ENCODE measurements around the gene PIP5K1A. TPM values are rescaled to one million over a fixed set of nuclear protein-coding genes. Genes with fewer than 3 reads are reported as not detected.

PIP5K1A gene
- total and polyA plus RNA-seq, 7 donors, result 10.8 to 46.8 (median 31.7) TPM

DNA sequence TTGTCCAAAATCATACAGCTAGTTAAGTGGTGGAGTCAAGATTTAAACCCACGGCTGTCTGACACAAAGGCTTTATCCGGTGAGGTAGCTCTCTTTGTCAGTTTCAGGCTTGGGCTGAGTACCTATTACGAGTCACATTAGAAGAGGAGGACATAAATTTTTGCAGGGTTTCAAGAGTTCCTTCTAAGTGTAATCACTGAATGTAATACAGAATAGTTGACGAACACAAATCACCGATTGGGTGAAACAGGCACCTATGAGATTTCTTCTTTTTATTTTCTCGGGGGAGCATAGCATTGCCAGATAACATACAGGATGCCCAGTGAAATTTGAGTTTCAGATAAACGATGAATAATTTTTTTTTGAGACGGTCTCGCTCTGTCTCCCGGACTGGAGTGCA lies 57.0 kb downstream of the PIP5K1A start:
- 20 to 24% (median 21%) methylated on average over 10 of the region's 10 CpGs for WGBS, 3 donors
- DNase-seq (no peak), ATAC-seq (peak in 1 of 4 donors; percentile 4)
- TF ChIP-seq, protein P1, sequence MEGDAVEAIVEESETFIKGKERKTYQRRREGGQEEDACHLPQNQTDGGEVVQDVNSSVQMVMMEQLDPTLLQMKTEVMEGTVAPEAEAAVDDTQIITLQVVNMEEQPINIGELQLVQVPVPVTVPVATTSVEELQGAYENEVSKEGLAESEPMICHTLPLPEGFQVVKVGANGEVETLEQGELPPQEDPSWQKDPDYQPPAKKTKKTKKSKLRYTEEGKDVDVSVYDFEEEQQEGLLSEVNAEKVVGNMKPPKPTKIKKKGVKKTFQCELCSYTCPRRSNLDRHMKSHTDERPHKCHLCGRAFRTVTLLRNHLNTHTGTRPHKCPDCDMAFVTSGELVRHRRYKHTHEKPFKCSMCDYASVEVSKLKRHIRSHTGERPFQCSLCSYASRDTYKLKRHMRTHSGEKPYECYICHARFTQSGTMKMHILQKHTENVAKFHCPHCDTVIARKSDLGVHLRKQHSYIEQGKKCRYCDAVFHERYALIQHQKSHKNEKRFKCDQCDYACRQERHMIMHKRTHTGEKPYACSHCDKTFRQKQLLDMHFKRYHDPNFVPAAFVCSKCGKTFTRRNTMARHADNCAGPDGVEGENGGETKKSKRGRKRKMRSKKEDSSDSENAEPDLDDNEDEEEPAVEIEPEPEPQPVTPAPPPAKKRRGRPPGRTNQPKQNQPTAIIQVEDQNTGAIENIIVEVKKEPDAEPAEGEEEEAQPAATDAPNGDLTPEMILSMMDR (IDR thresholded peaks at IDR 0.05), result no peak
- H3K4me3 ChIP-seq, result peak overlapping the region; percentile 100
- H3K36me3 ChIP-seq (ENCODE audit: insufficient read depth in 1 of 2, low read depth in 1 of 2), result no peaks in the 10 kb centered on the region
- H3K9me3 ChIP-seq, result no peaks in the 10 kb centered on the region
- H3K4me1 ChIP-seq, result peaks cover 35% of the 10 kb centered on the region
- peak overlapping the region; percentile 98 for H3K27ac ChIP-seq
- intact Hi-C loops (cut with DNase I), result no loop called here
- no peaks in the 10 kb centered on the region for H3K27me3 ChIP-seq (ENCODE audit: insufficient read depth in 3 of 3, low read length in 2 of 3)

DNA sequence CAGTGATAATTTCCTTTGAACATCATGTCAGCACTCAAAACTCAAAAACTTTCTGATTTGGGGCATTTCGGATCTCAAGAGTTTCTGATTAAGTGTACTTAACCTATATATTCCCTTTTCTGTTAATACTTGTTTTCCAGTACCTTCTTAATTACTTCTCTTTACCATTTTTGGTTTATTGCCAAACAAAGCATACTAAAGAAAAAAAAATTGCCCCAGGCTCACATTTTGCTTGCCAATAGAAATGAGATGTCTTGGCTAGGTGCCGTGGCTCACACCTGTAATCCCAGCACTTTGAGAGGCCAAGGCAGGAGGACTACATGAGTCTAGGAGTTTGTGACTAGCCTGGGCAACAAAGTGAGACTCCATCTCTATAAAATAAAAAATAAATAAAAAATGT lies 61.0 kb downstream of the PIP5K1A start:
- ATAC-seq (no peak), DNase-seq (no peak)
- H3K4me3 ChIP-seq, result no peak overlapping the region
- intact Hi-C loops (cut with DNase I), result no loop called here
- peaks cover 35% of the 10 kb centered on the region for H3K4me1 ChIP-seq
- TF ChIP-seq, protein P1 (IDR thresholded peaks at IDR 0.05), result no peak
- H3K9me3 ChIP-seq, result no peaks in the 10 kb centered on the region
- H3K27me3 ChIP-seq (ENCODE audit: insufficient read depth in 3 of 3, low read length in 2 of 3), result no peaks in the 10 kb centered on the region
- no peak overlapping the region for H3K27ac ChIP-seq
- H3K36me3 ChIP-seq (ENCODE audit: insufficient read depth in 1 of 2, low read depth in 1 of 2), result peaks cover 4 to 27% of the 10 kb centered on the region in 2 donors
- 80 to 88% (median 85%) methylated on average over 2 of the region's 2 CpGs for WGBS, 3 donors

DNA sequence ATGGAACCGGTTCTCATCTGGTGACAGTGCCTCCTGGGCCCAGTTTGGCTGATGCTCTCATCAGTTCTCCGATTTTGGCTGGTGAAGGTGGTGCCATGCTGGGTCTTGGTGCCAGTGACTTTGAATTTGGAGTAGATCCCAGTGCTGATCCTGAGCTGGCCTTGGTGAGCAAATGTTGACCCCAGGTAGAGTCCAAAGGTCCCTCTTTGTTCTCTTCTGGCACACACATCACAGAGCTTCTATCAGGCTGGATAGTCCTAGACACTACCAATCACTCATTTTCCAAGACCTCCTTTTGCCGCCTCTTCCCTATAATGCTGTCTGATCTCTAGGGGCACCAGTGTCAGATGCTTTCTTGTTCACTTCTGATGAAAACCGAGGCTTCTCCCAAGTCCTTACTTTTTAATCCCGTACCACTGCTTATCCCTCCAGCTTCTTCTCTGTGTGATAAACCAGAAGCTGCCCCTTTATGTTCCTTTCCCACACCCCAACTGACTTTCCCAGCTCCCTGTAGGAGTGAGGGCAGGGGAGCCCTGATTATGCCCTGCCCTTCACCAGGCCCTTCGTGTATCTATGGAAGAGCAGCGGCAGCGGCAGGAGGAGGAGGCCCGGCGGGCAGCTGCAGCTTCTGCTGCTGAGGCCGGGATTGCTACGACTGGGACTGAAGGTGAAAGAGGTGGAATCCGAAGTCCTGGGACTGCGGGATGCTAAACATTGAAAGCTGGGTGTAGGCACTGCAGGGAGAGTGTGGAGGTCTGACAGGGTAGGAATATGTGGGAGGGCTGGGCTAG lies 67.3 kb downstream of the PIP5K1A start:
- intact Hi-C loops (cut with DNase I), result loop anchor here in 1 of 2 donors (5.0 kb wide), 1 partner anchor 823 kb away; no protein-coding TSS in a partner anchor
- no peaks in the 10 kb centered on the region for H3K4me1 ChIP-seq
- H3K27me3 ChIP-seq (ENCODE audit: insufficient read depth in 3 of 3, low read length in 2 of 3), result no peaks in the 10 kb centered on the region
- 81 to 90% (median 84%) methylated on average over 14 of the region's 14 CpGs for WGBS, 3 donors
- no peaks in the 10 kb centered on the region for H3K9me3 ChIP-seq
- TF ChIP-seq, protein P1 (IDR thresholded peaks at IDR 0.05), result no peak
- peaks cover 4 to 88% of the 10 kb centered on the region in 2 donors for H3K36me3 ChIP-seq (ENCODE audit: insufficient read depth in 1 of 2, low read depth in 1 of 2)
- no peak overlapping the region for H3K27ac ChIP-seq
- DNase-seq (no peak), ATAC-seq (no peak)
- H3K4me3 ChIP-seq, result no peak overlapping the region

DNA sequence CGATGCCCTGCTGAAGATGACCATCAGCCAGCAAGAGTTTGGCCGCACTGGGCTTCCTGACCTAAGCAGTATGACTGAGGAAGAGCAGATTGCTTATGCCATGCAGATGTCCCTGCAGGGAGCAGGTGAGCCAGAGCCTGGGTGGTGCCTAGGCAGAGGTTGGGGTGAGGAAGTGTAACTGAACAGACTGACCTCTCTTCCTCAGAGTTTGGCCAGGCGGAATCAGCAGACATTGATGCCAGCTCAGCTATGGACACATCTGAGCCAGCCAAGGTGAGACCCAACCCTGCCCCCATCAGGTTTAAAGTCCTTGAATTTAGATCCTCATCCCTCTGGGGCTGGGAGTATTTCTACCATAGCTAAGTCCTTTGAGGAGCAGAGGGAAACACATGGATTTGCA lies 68.0 kb downstream of the PIP5K1A start:
- 84 to 91% (median 89%) methylated on average over 2 to 3 of the region's 3 CpGs for WGBS, 3 donors
- DNase-seq (no peak), ATAC-seq (no peak)
- no peak overlapping the region for H3K27ac ChIP-seq
- no peak overlapping the region for H3K4me3 ChIP-seq
- H3K36me3 ChIP-seq (ENCODE audit: insufficient read depth in 1 of 2, low read depth in 1 of 2), result peaks cover 4 to 95% of the 10 kb centered on the region in 2 donors
- TF ChIP-seq, protein P1 (IDR thresholded peaks at IDR 0.05), result no peak
- H3K27me3 ChIP-seq (ENCODE audit: insufficient read depth in 3 of 3, low read length in 2 of 3), result no peaks in the 10 kb centered on the region
- intact Hi-C loops (cut with DNase I), result loop anchor here in 1 of 2 donors (5.0 kb wide), 1 partner anchor 824 kb away; no protein-coding TSS in a partner anchor
- H3K9me3 ChIP-seq, result no peaks in the 10 kb centered on the region
- H3K4me1 ChIP-seq, result no peaks in the 10 kb centered on the region
